Sigmoid colon (tissue), 4 donors: ENCODE measurements around the gene CAPN10.

Experiments used
- EP300 ChIP-seq, 4 donors: sonication (generic); formaldehyde crosslinking; IDR thresholded peaks; one replicate each; pipeline ENCODE4 v1.6.1; 2017; ENCODE audit warnings: antibody characterized with exemption in 4 of 4
- TF ChIP-seq, protein P1 (sequence below), 4 experiments: fragments of 450-650 bp in 3 of 4; fragments of 200-600 bp in 1 of 4; IDR thresholded peaks; one replicate each; pipeline ENCODE4 v1.5.1; 2016 to 2019; ENCODE audit warnings: antibody characterized with exemption in 4 of 4, mild to moderate bottlenecking in 3 of 4, moderate library complexity in 2 of 4

DNA sequence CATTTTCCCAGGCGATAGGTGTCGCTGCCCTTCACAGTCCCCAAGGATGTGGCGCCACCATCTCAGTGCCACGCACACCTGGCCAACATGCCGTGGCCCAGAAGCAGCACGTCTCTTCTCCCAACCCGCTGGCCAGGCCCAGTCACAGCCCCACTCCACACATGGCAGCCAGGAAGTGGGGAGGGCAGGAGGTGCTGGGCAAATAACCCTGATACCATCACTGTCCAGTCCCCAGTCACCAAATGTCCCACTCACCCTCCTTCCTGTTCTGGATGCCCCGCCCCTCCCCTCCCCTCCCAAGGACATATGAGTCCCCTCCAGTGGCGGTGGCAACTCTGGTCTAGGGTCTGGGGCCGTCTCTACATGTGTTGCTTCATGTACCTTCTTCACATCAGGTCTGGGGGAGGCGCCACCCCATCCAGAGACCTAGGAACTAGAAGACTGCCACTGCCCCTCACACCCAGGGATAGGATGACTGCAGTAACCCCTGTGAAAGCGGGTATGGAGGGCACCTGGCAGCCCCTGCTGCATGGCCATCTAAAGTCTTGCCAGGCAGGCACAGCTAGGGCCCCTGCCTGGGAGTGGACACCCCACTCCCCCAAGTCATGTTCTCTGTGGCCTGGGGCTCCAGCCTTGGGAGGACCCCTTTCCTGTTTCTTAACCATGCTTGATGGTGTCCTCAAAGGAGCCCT, 7.3 kb upstream of the CAPN10 start:
- TF ChIP-seq, protein P1, sequence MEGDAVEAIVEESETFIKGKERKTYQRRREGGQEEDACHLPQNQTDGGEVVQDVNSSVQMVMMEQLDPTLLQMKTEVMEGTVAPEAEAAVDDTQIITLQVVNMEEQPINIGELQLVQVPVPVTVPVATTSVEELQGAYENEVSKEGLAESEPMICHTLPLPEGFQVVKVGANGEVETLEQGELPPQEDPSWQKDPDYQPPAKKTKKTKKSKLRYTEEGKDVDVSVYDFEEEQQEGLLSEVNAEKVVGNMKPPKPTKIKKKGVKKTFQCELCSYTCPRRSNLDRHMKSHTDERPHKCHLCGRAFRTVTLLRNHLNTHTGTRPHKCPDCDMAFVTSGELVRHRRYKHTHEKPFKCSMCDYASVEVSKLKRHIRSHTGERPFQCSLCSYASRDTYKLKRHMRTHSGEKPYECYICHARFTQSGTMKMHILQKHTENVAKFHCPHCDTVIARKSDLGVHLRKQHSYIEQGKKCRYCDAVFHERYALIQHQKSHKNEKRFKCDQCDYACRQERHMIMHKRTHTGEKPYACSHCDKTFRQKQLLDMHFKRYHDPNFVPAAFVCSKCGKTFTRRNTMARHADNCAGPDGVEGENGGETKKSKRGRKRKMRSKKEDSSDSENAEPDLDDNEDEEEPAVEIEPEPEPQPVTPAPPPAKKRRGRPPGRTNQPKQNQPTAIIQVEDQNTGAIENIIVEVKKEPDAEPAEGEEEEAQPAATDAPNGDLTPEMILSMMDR (IDR thresholded peaks at IDR 0.05): no peak
- no peak for TF ChIP-seq EP300 (IDR thresholded peaks at IDR 0.05)
